Measurements from ENCODE around the gene LRIG2.

Gene LRIG2

DNA sequence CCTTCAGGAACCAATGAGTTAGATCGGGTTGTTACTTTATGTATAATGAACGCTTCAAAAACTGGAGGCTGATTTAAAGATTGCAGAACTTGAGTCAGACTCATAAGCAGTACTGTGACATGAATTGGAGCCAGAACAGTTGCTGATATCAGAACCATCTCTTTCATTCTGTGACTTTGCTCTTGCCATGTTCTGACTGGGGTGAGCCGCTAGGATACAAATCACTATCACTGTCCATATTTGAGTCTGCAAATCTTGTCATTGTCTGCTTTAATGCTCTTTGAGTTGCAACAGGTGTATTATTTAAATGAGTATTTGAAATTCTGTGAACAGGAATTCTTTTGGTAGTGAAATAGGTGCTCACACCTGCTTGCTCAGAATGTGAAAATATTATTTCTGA, 52.5 kb downstream of the LRIG2 start:
- Histone ChIP-seq H3K4me2 (ENCODE audit: low read depth, low read length, poor library complexity, severe bottlenecking) (no peak overlapping the region), H2AFZ (ENCODE audit: low read length) (no peak overlapping the region), H3K79me2 (ENCODE audit: insufficient read depth, low read length) (no peaks in the 10 kb centered on the region), H3K36me3 (ENCODE audit: insufficient read depth, low read length) (peaks cover 55% of the 10 kb centered on the region; the same call in 1 of the 2 replicates), H3K9me3 (ENCODE audit: insufficient read depth, low read depth, low read length) (no peaks in the 10 kb centered on the region), H3K4me1 (ENCODE audit: insufficient read depth, low read length, poor library complexity, severe bottlenecking) (no peaks in the 10 kb centered on the region), H3K9ac (ENCODE audit: low read depth, low read length, poor library complexity, severe bottlenecking) (no peak overlapping the region), H3K4me3 (ENCODE audit: low read length, poor library complexity, severe bottlenecking) (no peak overlapping the region), H3K9me2 (replicated peaks; ENCODE audit: low read depth, low read length) (no peaks in the 10 kb centered on the region), H4K20me1 (ENCODE audit: insufficient read depth, low read length, poor library complexity, severe bottlenecking) (no peaks in the 10 kb centered on the region), H3K27me3 (ENCODE audit: insufficient read depth, low read length, poor library complexity, severe bottlenecking) (no peaks in the 10 kb centered on the region), H3F3A (ENCODE audit: low read depth) (no peaks in the 10 kb centered on the region)
- TF ChIP-seq CTCF (conservative IDR thresholded peaks at IDR 0.05; ENCODE audit: low read length) = no peak

- Histone ChIP-seq H3K9ac (ENCODE audit: low read depth, low read length, poor library complexity, severe bottlenecking) (no peak overlapping the region), H3K4me1 (ENCODE audit: insufficient read depth, low read length, poor library complexity, severe bottlenecking) (no peaks in the 10 kb centered on the region), H3K9me3 (ENCODE audit: insufficient read depth, low read depth, low read length) (no peaks in the 10 kb centered on the region), H3K36me3 (ENCODE audit: insufficient read depth, low read length) (peaks cover 49% of the 10 kb centered on the region; the same call in 1 of the 2 replicates), H2AFZ (ENCODE audit: low read length) (no peak overlapping the region), H3K4me2 (ENCODE audit: low read depth, low read length, poor library complexity, severe bottlenecking) (no peak overlapping the region), H3K79me2 (ENCODE audit: insufficient read depth, low read length) (no peaks in the 10 kb centered on the region), H3K4me3 (ENCODE audit: low read length, poor library complexity, severe bottlenecking) (no peak overlapping the region), H4K20me1 (ENCODE audit: insufficient read depth, low read length, poor library complexity, severe bottlenecking) (no peaks in the 10 kb centered on the region), H3K9me2 (replicated peaks; ENCODE audit: low read depth, low read length) (no peaks in the 10 kb centered on the region), H3K27me3 (ENCODE audit: insufficient read depth, low read length, poor library complexity, severe bottlenecking) (no peaks in the 10 kb centered on the region), H3F3A (ENCODE audit: low read depth) (no peaks in the 10 kb centered on the region)
- TF ChIP-seq EZH2phosphoT487 (IDR thresholded peaks at IDR 0.05; ENCODE audit: borderline replicate concordance) = no peak
- TF ChIP-seq CTCF (conservative IDR thresholded peaks at IDR 0.05; ENCODE audit: low read length) = no peak
Measured at GRCh38 chr1:113126207-113126606, 53.2 kb downstream of the LRIG2 start.

DNA sequence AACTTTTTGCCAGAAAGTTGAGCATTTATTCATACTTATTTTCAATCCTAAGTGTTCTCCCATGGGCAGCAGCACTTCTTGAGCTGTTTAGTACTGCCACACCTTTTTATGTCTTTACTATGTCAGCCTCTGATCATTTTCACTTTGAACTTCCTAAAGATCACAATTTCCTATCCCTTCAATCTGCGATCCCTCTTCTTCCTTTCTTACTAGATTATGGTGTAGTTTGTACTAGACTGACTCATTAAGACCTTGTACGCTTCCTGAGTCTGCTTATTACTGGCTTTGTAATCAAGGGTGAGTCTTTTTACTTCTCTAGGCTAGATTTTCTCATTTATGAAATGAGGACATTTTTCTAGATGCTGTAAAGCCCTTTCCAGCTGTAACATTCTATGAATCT, 55.1 kb downstream of the LRIG2 start:
- H3K9me3 ChIP-seq (ENCODE audit: insufficient read depth, low read depth, low read length) = no peaks in the 10 kb centered on the region
- no peak for TF ChIP-seq EZH2phosphoT487 (IDR thresholded peaks at IDR 0.05; ENCODE audit: borderline replicate concordance)
- no peak for TF ChIP-seq CTCF (conservative IDR thresholded peaks at IDR 0.05; ENCODE audit: low read length)
- H2AFZ ChIP-seq (ENCODE audit: low read length) = no peak overlapping the region
- H3K36me3 ChIP-seq (ENCODE audit: insufficient read depth, low read length) = peaks cover 38% of the 10 kb centered on the region; the same call in 1 of the 2 replicates
- no peaks in the 10 kb centered on the region for H3K9me2 ChIP-seq (replicated peaks; ENCODE audit: low read depth, low read length)
- no peaks in the 10 kb centered on the region for H3K79me2 ChIP-seq (ENCODE audit: insufficient read depth, low read length)
- no peaks in the 10 kb centered on the region for H3K27me3 ChIP-seq (ENCODE audit: insufficient read depth, low read length, poor library complexity, severe bottlenecking)
- no peak overlapping the region for H3K4me2 ChIP-seq (ENCODE audit: low read depth, low read length, poor library complexity, severe bottlenecking)
- no peaks in the 10 kb centered on the region for H4K20me1 ChIP-seq (ENCODE audit: insufficient read depth, low read length, poor library complexity, severe bottlenecking)
- no peaks in the 10 kb centered on the region for H3F3A ChIP-seq (ENCODE audit: low read depth)
- H3K9ac ChIP-seq (ENCODE audit: low read depth, low read length, poor library complexity, severe bottlenecking) = no peak overlapping the region
- H3K4me3 ChIP-seq (ENCODE audit: low read length, poor library complexity, severe bottlenecking) = no peak overlapping the region
- H3K4me1 ChIP-seq (ENCODE audit: insufficient read depth, low read length, poor library complexity, severe bottlenecking) = no peaks in the 10 kb centered on the region

All from Loucy (cell line).